ENCODE results near the gene ERO1B. TPM values are rescaled to one million over a fixed set of nuclear protein-coding genes. Genes with fewer than 3 reads are reported as not detected.

ERO1B gene
- total and polyA plus RNA-seq, 11 donors: 3.6 to 13.9 (median 6.9) TPM

GRCh38 chr1:236313427-236313826 lies 31.7 kb upstream of the ERO1B start:
- intact Hi-C loops (cut with DNase I): no loop called here
- no peak overlapping the region for H3K27ac ChIP-seq
- no peaks in the 10 kb centered on the region for H3K4me1 ChIP-seq
- H3K4me3 ChIP-seq: no peak overlapping the region
- peaks cover 0 to 3% (median 0%) of the 10 kb centered on the region in 9 donors for H3K27me3 ChIP-seq
- 82 to 88% (median 87%) methylated on average over 2 of the region's 2 CpGs for WGBS, 4 donors
- H3K9me3 ChIP-seq: no peaks in the 10 kb centered on the region
- TF ChIP-seq CTCF (IDR thresholded peaks at IDR 0.05) (no peak), POLR2A (IDR thresholded peaks at IDR 0.05) (no peak)
- DNase-seq: no peak
- ATAC-seq: no peak
- H3K36me3 ChIP-seq: no peaks in the 10 kb centered on the region

GRCh38 chr1:236311040-236311439 lies 29.3 kb upstream of the ERO1B start:
- H3K27me3 ChIP-seq: peaks cover 0 to 3% (median 0%) of the 10 kb centered on the region in 9 donors
- DNase-seq: no peak
- TF ChIP-seq CTCF (IDR thresholded peaks at IDR 0.05) (no peak), POLR2A (IDR thresholded peaks at IDR 0.05) (no peak)
- no peaks in the 10 kb centered on the region for H3K36me3 ChIP-seq
- intact Hi-C loops (cut with DNase I): no loop called here
- no peak for ATAC-seq
- no peak overlapping the region for H3K4me3 ChIP-seq
- no peaks in the 10 kb centered on the region for H3K9me3 ChIP-seq
- no peaks in the 10 kb centered on the region for H3K4me1 ChIP-seq
- WGBS, 4 donors: 42 to 54% (median 44%) methylated on average over 4 of the region's 4 CpGs
- H3K27ac ChIP-seq: no peak overlapping the region

GRCh38 chr1:236308827-236309226 lies 27.1 kb upstream of the ERO1B start:
- H3K27me3 ChIP-seq: peaks cover 0 to 3% (median 0%) of the 10 kb centered on the region in 9 donors
- intact Hi-C loops (cut with DNase I): no loop called here
- no peak for DNase-seq
- no peak for ATAC-seq
- TF ChIP-seq POLR2A (IDR thresholded peaks at IDR 0.05) (no peak), CTCF (IDR thresholded peaks at IDR 0.05) (no peak)
- H3K27ac ChIP-seq: no peak overlapping the region
- H3K4me1 ChIP-seq: no peaks in the 10 kb centered on the region
- no peaks in the 10 kb centered on the region for H3K36me3 ChIP-seq
- no peaks in the 10 kb centered on the region for H3K9me3 ChIP-seq
- no peak overlapping the region for H3K4me3 ChIP-seq
- 79 to 93% (median 88%) methylated on average over 5 of the region's 5 CpGs for WGBS, 4 donors

GRCh38 chr1:236307435-236307834 lies 25.7 kb upstream of the ERO1B start:
- H3K27me3 ChIP-seq: peaks cover 0 to 3% (median 0%) of the 10 kb centered on the region in 9 donors
- 75 to 83% (median 80%) methylated on average over 6 of the region's 6 CpGs for WGBS, 4 donors
- DNase-seq (no peak), ATAC-seq (no peak)
- H3K36me3 ChIP-seq: no peaks in the 10 kb centered on the region
- H3K4me1 ChIP-seq: no peaks in the 10 kb centered on the region
- TF ChIP-seq POLR2A (IDR thresholded peaks at IDR 0.05): no peak
- TF ChIP-seq CTCF (IDR thresholded peaks at IDR 0.05): no peak
- H3K27ac ChIP-seq: no peak overlapping the region
- H3K4me3 ChIP-seq: no peak overlapping the region
- intact Hi-C loops (cut with DNase I): no loop called here
- H3K9me3 ChIP-seq: no peaks in the 10 kb centered on the region
